Astrocyte of the spinal cord (primary cell): Measurements from ENCODE around the gene MAVS.

Experiments
- DNase-seq: peaks from one replicate; pipeline ENCODE4 v3.0.0; 2011; ENCODE audit warnings: low read depth, low spot score
- H3K4me3 ChIP-seq: 2 replicates; pipeline ENCODE4 v1.5.1; 2011; ENCODE audit warnings: low read depth, mild to moderate bottlenecking, low read length, moderate library complexity
- in situ Hi-C: cut with HindIII; loops from 2 replicates; pipeline ENCODE4 v1.10.0; 2017; ENCODE audit warnings: low sequenced_read_pairs
- TF ChIP-seq, protein P1 (sequence below): IDR thresholded peaks from 2 replicates; pipeline ENCODE4 v1.5.1; 2012; ENCODE audit warnings: low read depth, mild to moderate bottlenecking, low read length, inconsistent platforms

MAVS gene

DNA sequence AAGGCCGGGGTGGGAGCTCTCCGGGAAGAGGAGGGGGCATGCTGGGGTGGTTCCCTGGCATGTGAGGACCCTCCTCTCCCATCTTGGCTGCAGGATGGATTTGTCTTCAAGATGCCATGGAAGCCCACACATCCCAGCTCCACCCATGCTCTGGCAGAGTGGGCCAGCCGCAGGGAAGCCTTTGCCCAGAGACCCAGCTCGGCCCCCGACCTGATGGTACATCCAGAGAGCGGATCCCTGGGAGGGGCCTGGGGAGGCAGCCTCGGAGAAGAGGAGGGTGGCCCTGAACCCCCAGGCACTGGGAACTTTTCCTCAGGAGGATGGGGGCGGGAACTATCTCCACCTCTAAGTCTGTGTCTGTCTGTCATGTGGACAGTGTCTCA lies 45.8 kb upstream of the MAVS start:
- DNase-seq = no peak
- TF ChIP-seq, protein P1, sequence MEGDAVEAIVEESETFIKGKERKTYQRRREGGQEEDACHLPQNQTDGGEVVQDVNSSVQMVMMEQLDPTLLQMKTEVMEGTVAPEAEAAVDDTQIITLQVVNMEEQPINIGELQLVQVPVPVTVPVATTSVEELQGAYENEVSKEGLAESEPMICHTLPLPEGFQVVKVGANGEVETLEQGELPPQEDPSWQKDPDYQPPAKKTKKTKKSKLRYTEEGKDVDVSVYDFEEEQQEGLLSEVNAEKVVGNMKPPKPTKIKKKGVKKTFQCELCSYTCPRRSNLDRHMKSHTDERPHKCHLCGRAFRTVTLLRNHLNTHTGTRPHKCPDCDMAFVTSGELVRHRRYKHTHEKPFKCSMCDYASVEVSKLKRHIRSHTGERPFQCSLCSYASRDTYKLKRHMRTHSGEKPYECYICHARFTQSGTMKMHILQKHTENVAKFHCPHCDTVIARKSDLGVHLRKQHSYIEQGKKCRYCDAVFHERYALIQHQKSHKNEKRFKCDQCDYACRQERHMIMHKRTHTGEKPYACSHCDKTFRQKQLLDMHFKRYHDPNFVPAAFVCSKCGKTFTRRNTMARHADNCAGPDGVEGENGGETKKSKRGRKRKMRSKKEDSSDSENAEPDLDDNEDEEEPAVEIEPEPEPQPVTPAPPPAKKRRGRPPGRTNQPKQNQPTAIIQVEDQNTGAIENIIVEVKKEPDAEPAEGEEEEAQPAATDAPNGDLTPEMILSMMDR = no peak
- no peak overlapping the region for H3K4me3 ChIP-seq
- in situ Hi-C loops = no loop called here

DNA sequence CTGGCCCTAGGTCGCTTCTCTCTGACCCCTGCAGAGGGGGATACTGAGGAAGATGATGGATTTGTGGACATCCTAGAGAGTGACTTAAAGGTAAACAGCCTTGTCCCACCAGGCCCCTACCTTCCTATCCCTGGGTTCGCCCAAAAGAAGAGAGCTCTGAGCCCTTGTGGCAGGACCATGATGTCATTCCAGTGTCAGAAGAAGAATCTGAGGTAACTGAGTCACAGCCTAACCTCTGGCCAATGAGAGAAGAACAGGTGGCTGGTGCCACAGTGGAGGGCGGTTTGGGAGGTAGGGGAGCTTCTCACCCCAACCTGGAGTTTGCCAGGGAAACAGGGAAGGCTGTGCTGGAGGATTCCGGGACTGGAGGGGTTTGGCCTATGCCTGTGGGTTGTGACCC lies 45.3 kb upstream of the MAVS start:
- DNase-seq = no peak
- TF ChIP-seq, protein P1 = no peak
- H3K4me3 ChIP-seq = no peak overlapping the region
- in situ Hi-C loops = no loop called here

DNA sequence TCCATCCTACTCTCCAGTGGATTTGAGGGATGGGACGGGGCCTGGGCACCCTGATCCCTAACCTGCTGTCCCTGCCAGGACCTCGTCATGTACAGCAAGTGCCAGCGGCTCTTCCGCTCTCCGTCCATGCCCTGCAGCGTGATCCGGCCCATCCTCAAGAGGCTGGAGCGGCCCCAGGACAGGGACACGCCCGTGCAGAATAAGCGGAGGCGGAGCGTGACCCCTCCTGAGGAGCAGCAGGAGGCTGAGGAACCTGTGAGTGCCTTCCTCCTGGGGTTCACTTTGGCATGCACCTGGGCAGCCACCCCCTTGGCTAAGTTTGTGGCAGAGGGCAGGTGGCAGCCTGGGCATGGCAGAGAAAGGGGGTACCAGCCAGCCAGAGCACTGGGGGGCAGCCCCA lies 44.8 kb upstream of the MAVS start:
- H3K4me3 ChIP-seq = no peak overlapping the region

DNA sequence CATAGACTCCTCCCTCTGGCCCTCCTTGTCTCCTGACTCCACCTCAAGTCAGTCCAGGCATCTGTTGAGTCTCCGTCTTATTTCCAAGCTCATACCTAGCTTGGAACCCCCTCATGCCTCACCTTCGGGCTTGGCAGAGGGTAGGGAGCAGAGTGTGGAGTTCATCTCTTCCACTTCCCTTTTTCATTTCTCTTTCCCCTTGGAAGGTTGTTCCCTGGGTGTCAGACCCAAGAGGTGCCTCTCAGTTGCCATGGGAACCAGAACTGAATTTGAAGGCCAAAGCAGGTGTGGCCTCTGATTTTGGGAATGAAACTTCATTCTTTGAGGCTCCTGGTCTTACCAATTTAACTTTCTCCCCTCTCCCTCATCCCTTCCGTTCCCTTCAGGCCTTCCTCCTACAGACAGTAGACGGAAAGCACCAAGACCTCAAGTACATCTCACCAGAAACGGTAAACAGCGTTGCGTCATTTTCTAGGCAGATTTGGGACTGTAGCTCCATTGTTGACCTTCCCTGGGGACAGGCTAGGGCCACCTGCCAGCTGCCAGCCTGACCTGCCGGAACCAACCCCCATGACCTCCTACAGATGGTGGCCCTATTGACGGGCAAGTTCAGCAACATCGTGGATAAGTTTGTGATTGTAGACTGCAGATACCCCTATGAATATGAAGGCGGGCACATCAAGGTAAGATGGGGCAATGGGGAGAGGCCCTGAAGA lies 44.0 kb upstream of the MAVS start:
- DNase-seq = no peak
- TF ChIP-seq, protein P1 = no peak
- in situ Hi-C loops = no loop called here
- H3K4me3 ChIP-seq = no peak overlapping the region

More for the DNA sequence above, 44.8 kb upstream of the MAVS start:
- no peak for DNase-seq
- TF ChIP-seq, protein P1 = no peak
- in situ Hi-C loops = no loop called here

DNA sequence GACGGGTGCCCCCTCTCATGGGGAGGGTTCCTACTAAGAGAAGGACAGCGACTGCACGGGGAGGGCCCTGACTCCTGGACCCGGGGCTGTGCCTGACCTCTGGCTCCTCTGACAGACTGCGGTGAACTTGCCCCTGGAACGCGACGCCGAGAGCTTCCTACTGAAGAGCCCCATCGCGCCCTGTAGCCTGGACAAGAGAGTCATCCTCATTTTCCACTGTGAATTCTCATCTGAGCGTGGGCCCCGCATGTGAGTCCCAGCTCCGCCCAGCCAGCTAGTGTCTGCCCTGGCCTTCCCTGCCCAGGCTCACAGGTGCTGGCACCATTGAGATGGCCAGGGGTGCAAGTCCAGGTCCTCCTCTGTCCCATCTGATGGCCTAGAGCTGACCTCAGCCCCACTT lies 43.3 kb upstream of the MAVS start:
- no peak for DNase-seq
- TF ChIP-seq, protein P1 = no peak
- in situ Hi-C loops = no loop called here
- no peak overlapping the region for H3K4me3 ChIP-seq

DNA sequence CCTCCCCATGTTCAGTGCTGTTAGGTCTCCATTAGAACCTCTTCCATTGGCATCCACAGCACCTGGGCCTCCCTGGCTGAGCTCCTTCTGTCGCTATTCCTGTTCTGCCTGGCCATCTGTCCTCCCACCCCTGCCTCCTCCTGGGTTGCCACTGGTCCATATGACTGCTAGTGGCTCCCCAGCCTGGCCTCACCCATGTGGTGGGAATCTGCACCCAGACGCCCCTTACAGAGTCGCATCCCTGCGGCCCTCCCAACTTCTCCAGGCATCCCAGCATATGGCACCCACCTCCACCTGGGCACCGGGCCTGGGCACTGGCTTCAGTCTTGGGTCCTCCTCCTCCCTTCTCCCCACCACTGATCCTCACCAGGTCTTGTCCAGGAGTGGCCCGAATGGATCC lies 42.8 kb upstream of the MAVS start:
- no peak overlapping the region for H3K4me3 ChIP-seq
- in situ Hi-C loops = no loop called here
- TF ChIP-seq, protein P1 = no peak
- no peak for DNase-seq
